Stimulated activated CD8-positive, alpha-beta memory T cell treated with anti-CD3 and anti-CD28 coated beads, Interleukin-7, amount 100 ng/mL, for 1 hour (primary cell): Measurements from ENCODE around the gene ADH1C.
"Not testable (repeated sequence)": the region's sequence is repeated elsewhere in the genome, so short reads cannot be mapped to it uniquely, and the experiment has no call there.

Source experiments
- DNase-seq, 2 donors: peaks; one replicate each; pipeline ENCODE4 v3.0.0-alpha.2; 2020; ENCODE audit warnings: low read depth in 2 of 2

Gene ADH1C

DNA sequence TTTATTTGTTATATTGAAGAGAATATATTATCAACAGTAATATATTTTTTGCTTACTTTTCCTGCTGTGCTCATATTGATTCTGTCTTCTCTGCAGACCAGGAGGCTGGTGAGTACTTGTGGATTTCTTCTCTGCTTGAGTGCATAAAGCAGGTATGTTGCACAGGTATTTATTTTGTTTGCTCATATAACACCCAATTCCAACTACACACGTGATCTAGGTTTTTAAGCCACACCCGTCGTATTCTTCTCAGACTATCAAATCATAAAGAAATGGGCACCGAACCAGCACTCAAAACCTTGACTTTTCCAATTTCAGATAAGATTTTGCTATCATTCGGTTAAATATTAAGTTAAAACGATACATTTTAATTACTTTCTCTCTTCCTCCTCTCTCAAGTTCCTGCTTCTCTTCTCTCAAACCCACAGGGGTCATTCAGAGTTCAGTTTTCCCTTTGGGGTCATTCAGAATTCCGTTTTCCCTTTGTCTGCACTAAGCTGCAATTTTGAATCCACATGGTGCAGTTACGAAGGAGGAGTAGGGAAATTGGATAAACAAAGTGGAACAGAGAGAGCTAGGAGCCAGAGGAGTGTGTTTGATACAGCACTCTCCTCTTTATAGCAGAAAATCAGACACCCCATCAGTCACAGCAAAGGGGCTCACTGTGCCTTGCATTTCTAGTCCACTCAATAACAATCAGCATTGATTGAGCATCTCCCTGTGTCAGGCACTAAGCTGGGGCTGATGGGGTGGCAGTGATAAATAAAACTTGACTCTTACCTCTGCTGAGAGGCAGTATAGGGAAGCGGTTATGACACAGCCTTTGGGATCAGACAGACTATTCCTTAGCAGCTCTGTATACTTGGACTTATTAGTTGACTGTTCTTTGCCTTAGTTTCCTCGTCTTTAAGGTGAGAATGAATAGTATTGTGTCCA, at the start of gene ADH1C:
Gene ADH1C, minus strand, starts transcription at position 145 of the 936 bp plus-strand sequence. Its CDS starts 71 bp downstream, at position 74.
- no peak for DNase-seq

GRCh38 chr4:99400831-99401230, 48.3 kb upstream of the ADH1C start:
- no peak for DNase-seq

DNA sequence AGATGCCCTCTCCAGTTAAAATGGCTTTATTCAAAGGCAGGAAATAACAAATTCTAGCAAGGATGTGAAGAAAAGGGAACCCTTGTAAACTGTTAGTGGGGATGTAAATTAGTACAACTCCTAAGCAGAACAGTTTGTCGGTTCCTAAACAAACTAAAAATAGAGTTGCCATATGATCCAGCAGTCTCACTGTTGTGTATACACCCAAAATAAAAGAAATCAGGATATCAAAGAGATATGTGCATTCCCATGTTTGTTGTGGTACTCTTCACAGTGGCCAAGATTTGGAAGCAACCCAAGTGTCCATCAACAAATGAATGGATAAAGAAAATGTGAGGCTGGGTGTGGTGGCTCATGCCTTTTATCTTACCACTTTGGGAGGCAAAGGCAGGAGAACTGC, 46.5 kb upstream of the ADH1C start:
- no peak for DNase-seq

DNA sequence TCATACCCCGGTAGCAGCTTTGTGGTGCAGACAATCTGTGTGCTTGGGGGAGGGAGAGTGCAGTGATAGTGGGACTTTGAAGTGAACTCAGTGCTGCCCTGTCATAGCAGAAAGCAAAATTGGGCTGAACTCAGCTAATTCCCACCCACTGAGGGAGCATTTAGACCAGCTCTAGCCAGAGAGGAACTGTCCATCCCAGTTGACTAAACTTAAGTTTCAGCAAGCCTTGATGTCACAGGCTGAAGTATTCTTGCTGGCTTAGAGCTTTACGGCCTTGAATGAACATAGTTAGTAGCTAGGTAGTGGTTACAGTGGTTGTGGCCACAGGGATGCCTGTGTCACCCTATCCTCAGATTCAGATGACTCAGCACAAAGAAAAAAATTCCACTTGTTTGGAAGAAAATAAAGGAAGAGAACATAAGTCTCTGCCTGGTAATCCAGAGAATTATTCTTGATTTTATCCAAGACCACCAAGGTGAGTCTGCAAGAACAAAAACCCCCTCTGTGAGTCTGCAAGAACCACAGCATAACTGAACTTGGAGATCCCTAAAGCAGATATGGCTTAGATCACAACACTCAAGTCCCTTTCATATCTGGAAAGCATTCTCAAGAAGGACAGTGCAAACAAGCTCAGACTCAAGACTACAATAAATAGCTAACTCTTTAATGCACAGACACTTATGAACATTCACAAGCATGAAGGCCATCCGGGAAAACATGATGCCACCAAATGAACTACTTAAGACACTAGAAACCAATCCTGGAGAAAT, 43.2 kb upstream of the ADH1C start:
- no peak for DNase-seq

DNA sequence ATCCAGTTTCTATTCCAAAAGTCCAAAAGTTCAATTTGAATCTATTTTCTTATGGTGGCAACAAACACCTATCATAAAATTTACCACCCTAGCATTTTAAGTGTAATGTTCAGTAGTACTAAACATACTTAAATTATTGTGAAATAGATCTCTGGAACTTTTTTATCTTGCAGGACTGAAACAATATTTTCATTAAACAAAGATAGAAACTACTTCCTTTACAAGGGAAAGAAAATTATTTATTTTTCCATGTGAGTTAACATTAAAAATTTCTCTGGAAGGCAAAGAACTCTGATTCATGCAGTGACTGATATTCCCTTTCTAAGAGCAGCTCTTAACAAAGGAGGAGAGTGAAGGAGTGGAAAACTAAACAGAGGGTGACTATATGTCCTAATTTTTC, 42.4 kb upstream of the ADH1C start:
- DNase-seq = no peak

DNA sequence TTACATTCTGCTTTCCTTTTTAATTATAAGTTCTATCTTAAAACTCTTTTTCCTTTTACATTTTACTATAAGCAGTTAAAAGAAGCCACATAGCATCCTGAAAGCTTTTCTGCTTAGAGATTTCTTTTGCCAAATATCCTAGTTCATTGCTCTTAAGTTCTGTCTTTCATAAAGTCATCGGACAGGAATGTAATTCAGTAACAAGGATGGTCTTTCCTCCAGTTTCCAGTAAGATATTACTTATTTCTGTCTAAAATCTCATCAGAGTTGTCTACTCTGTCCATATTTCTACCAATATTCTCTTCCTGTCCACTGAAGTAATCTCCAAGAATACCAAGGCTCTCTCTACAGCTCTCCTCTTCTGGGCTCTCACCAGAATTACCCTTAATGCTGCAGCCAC, 37.5 kb upstream of the ADH1C start:
- no peak for DNase-seq

- DNase-seq = no peak
Measured at GRCh38 chr4:99389606-99390005, 37.1 kb upstream of the ADH1C start.

DNA sequence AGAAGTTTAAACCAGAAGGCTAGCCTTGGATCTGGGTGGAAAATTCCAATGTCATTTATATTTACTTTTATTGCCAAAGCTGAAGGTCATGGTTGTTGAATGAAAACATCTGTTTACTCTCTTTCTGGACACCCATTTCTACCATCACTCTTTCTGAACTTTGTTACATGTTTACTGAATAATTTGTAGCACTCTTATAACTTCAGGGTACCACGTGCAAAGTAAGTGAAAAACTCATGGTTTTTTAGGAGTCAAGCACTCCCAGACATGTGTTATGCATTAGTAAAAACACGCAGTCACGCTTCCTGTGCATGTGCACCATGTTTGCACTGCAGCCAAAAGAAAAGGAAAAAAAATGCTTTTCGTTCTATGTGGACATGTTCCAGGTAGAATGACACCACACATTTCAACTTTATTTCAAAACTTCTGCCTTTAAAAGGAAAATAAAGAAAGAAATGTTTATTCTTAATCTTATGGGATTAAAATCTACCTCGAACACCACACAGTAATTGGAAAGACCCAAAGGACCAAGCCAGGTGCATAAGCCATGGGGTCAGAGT, 31.4 kb upstream of the ADH1C start:
- no peak for DNase-seq

DNA sequence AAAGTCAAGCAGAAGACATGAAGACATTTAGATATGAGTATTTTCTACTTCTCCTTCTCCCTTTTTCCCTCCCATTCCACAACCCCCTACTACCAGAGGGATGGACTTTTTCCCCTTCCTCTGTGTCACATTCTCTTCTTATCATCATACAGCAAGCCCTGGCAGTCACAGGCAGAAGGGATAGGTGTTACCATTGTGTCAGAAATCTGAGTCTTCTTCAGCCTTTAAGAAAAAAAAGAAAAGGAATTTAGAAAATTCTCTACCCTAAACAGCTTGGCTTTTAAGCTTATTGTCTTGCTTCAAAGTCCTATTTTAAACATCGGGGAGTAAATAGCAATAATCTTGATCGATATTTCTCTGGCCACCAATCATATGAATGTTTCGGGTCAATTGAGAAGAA, 30.9 kb upstream of the ADH1C start:
- DNase-seq = no peak

DNA sequence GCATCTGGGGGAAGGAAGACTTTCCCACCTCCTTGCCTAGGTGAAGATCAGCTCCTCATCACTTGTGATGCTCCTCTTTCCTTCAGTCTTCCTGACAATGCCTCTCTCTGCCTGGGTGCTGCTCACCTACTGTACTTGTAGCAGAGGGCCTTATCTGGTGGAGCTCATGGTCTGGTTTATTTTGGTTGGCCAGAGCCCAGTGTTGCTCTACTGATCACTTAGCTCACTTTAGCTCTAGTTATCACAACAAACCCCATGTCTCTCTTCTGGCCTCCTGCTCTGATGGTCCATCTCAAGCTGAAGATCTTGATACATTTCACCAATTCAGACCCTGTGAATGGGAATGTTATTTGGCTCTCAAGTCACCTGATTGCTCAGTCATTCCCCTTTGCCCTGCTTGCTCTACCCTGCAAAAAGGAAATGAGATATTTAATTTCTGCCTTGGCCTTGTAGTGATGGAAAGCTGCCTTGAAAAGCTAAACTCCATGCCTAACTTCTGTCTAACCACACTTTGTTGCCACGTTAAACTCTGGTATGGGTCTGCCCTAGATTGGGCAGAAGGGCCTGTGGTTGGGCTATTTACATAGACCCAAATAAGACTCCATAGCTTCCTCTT, 30.3 kb upstream of the ADH1C start:
- no peak for DNase-seq

DNA sequence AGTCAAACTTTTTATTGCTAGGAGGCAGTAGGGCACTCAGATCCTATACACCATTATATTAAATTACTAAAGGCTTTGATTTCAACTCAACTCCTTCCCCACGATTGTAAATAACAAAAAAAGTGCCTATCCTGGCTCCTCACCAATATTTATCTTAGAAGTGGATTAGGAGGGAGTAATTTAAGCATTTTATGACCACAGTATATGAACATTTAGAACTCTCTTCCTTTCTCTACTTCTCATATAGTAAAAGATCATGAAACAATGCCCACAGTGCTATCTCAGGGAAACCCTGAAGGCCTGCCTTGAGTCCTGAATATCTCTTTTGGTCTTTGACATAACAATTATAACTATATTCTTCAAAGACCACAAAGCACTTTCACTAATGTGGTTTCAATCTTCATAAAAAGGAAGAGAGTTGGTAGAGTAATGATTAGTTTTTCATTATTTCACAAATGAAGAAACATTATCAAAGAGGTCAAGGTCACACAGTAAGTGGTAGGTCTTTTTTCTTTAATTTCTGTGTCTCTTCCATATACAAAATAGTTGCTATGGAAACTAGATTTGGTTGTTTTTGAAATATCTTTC, 29.1 kb upstream of the ADH1C start:
- DNase-seq = no peak

- no peak for DNase-seq
Measured at GRCh38 chr4:99379571-99379970, 27.0 kb upstream of the ADH1C start.

DNA sequence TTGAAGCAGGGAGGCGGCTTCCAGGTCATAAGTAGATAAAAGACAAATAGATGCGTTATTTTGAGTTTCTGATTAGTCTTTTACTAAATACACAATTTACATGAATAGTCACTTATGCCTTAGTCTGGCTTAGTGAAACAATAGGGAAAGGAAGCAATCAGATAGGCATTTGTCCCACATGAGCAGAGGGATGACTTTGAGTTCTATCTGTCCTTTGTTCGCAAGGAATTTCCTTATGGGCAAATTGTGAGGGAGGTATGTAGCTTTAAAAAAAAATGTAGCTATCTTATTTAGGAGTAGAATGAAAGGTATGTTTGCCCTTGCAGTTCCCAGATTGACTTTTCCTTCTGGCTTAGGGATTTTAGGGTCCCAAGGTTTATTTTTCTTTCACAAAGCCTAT, 26.3 kb upstream of the ADH1C start:
- no peak for DNase-seq

DNA sequence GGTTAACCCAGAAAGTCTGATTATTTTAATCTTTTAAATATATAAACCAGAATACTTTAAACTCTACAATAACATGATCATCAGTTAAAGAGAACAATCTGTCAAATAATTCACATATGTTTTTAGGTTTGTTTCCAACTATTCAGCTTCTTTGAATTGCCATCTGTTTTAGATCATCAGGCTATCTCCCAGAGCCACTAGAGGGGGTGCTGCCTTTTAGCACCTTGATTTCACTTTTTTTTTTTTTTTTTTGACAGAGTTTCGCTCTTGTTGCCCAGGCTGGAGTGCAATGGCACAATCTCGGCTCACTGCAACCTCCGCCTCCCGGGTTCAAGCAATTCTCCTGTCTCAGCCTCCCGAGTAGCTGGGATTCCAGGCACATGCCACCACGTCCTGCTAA, 24.8 kb upstream of the ADH1C start:
- not testable (repeated sequence) for DNase-seq

DNA sequence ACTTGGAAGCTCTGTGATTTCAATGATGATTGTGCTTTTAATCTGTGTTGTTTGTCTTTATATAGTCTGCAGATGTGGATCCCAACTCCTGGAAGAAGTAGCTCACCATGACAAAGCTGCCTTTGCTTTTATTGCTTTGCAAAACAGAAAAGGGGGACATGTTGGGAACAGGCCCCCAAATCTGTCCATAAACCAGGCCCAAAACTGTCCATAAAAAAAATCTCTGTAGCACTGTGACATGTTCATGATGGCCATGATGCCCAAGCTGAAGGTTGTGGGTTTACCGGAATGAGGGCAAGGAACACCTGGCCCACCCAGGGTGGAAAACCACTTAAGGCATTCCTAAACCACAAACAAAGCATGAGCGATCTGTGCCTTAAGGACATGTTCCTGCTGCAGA, 19.9 kb upstream of the ADH1C start:
- not testable (repeated sequence) for DNase-seq

- not testable (repeated sequence) for DNase-seq
Measured at GRCh38 chr4:99367817-99368216, 15.3 kb upstream of the ADH1C start.

- DNase-seq = no peak
Measured at GRCh38 chr4:99366491-99366890, 13.9 kb upstream of the ADH1C start.

GRCh38 chr4:99362768-99363167, 10.2 kb upstream of the ADH1C start:
- DNase-seq = no peak

DNA sequence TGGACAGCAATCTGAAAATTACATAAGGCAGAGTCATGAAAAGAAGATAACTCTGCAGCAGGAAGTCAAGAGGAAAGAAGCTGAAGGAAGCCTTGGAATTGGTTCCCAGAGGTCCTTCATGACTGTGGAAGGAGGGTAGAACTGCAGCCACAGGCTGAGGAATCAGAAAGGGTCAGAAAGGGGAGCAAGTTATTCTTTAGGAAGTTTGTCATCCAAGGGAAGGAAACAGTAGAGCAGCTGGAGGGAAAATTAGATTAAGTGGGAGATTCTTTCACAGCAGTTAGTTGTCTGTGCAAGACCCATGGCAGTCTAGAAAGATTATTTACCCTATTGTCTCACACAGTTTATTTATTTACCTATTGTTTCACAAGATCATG, 9.3 kb upstream of the ADH1C start:
- no peak for DNase-seq

GRCh38 chr4:99361268-99361898, 8.8 kb upstream of the ADH1C start:
- no peak for DNase-seq

GRCh38 chr4:99359480-99360204, 7.1 kb upstream of the ADH1C start:
- DNase-seq = no peak
